KG1 (cell line): Measurements from ENCODE around the gene ADH1C.

ENCODE experiments used
- DNase-seq: peaks from one replicate; lab custom pipeline; 2025; lab: John Stamatoyannopoulos, UW

ADH1C gene

DNA sequence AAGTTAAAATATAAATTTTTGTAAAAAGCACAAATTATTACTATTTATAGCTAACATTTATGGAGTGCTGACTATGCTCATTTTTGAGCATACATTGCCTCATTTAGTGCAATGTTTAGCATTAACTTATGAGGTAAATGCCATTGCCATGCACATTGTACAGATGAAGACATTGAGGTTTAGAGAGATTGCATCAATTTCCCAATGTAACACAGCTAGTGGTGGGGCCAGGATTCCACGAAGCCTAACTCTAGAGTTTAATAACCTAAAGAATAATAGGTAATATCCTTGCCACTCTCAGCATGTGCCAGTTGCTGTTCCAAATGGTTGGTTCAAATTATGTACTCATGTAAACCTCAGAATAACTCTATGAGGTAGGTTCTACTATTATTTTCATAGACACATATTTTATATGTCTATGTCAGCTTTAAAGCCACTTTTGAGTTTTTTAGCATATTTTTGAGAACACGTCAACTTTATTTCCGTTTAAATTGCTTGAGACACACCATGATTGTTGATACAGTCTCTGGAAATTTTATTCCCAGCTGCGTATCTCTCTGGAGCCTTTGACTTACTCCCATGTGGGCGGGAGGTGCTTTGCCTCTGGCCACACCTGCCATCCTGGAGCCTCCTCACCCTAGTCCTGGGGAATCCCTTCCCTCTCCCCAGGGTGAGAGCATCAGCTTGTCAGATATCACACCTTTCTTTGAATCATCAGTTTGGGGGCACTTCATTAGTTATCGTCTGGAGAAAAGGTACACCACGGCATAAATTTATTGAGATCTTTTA, 51.0 kb downstream of the ADH1C start:
- DNase-seq = no peak

DNA sequence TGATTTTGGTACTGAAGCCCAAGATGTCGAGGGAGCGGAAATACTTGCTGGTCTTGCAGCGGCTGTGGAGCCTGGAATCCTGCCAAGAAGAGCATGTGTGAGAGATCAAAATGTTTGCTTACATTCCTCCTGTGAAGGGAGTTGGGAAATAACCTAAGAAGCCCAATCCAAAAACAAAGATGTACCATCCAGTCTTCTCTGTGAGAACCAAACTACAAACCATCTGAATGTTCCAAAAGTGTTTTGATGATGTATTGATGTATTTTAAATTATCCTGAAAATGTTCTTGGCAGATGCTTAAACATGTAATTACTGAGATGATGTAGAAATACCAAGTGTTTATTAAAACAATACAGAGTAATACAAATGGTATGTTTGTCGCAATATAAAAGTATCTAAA, 51.6 kb downstream of the ADH1C start:
- DNase-seq = no peak

DNA sequence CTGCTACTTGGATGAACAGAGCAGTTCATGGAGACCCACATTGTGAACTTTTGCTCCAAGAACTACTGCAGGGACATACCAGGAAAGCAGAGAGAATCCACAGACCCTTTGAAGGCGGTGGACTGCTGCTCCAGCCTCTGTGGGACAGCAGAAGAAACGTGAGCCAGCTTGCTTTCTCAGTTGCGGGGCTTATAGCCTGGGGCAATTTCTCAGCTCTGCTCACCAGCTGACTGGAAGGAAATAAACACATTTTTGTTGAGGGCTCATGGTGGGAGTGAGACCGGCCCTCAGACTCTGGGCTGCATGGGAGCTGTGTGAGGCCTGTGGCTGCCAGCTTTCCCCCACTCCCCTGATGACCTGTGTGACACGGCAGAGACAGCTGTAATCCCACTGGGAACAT, 59.2 kb downstream of the ADH1C start:
- no peak for DNase-seq

DNA sequence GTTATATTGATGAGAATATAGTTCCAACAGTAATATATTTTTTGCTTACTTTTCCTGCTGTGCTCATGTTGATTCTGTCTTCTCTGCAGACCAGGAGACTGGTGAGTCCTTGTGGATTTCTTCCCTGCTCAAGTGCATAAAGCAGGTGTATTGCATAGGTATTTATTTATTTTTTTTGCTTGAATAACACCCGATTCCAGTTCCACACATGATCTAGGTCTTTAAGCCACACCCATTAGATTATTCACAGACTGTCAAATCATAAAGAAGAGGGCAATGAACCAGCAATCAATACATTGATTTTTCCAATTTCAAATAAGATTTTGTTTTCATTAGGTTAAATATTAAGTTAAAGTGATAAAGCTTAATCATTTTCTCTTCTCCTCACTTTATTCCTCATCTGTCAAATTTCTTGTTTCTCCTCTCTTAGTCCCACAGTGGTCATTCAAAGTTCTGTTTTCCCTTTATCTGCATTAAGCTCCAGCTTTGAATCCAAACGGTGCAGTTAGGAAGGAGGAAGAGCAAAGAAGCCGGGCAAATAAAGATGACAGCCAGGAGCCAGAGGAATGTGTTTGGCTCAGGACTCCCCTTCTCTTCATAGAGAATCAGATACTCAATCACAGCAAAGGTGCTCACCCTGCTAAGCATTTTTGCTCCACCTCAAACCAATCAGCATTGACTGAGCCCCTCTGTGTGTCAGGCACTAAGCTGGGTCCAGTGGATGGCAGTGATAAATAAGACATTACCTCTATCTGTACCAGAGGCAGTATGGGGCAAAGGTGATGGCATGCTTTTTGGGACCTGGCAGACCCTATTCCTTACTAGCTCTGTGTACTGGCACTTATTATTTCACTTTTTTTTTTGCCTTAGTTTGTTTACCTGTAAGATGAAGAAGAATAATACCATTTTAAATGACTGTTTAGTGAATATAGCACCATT, 61.4 kb downstream of the ADH1C start, which contains the start of gene ADH1A:
ADH1A (minus strand) TSS at position 138 of the 939 bp plus-strand sequence; CDS start at position 67, 71 bp downstream.
- DNase-seq = no peak
